PC-3 (cell line): ENCODE data around the gene BDKRB2.

Experiments
- EZH2 ChIP-seq: fragments of 300-600 bp; sonication (generic); IDR thresholded peaks from one replicate; pipeline ENCODE4 v1.6.1; 2017; ENCODE audit warnings: antibody characterized with exemption, mild to moderate bottlenecking, low read length; ENCODE audit not compliant: unreplicated experiment
- EZH2phosphoT487 ChIP-seq: fragments of 300-600 bp; sonication (generic); IDR thresholded peaks from 2 replicates; pipeline ENCODE4 v1.6.1; 2018; ENCODE audit warnings: mild to moderate bottlenecking, antibody characterized with exemption, low read length, borderline replicate concordance
- TF ChIP-seq, protein P1 (sequence below): fragments of 300-600 bp; sonication (generic); conservative IDR thresholded peaks from 2 replicates; pipeline ENCODE4 v1.5.1; 2017; ENCODE audit warnings: antibody characterized with exemption, low read depth, mild to moderate bottlenecking, low read length

DNA sequence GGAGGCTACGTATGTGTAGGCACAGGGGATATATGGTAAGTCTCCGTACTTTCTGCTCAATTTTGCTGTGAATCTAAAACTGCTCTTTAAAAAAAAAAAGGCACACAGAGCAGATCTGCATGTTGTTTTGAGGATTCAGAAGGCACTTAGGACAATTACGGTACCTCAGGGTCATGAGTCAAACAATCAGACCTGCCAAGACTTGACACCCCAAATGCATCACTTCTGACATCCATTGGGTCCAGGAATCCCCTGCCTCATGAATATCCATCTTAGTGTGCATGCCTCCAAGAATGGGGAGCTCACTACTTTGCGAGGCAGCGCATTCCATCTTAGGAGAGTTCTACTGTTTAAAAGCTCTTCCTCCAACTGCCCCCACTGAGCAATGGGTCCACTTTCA lies 3.0 kb downstream of the BDKRB2 start:
- TF ChIP-seq, protein P1, sequence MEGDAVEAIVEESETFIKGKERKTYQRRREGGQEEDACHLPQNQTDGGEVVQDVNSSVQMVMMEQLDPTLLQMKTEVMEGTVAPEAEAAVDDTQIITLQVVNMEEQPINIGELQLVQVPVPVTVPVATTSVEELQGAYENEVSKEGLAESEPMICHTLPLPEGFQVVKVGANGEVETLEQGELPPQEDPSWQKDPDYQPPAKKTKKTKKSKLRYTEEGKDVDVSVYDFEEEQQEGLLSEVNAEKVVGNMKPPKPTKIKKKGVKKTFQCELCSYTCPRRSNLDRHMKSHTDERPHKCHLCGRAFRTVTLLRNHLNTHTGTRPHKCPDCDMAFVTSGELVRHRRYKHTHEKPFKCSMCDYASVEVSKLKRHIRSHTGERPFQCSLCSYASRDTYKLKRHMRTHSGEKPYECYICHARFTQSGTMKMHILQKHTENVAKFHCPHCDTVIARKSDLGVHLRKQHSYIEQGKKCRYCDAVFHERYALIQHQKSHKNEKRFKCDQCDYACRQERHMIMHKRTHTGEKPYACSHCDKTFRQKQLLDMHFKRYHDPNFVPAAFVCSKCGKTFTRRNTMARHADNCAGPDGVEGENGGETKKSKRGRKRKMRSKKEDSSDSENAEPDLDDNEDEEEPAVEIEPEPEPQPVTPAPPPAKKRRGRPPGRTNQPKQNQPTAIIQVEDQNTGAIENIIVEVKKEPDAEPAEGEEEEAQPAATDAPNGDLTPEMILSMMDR = no peak
- TF ChIP-seq EZH2phosphoT487 (no peak), EZH2 (no peak)
